H9 (cell line): ENCODE data around the gene COPG1. TPM values are rescaled to one million over a fixed set of nuclear protein-coding genes. Genes with fewer than 3 reads are reported as not detected.

Source experiments
- DNase-seq: peaks from one replicate; pipeline ENCODE4 v3.0.0-alpha.2; 2017
- H2AFZ ChIP-seq: one replicate; pipeline ENCODE4 v1.6.1; 2013; ENCODE audit warnings: mild to moderate bottlenecking, low read length, control low read depth, moderate library complexity
- H2AK5ac ChIP-seq: 2 replicates; pipeline ENCODE4 v1.6.1; 2013; ENCODE audit warnings: low read length, control low read depth, mixed read lengths; ENCODE audit not compliant: insufficient read length
- H2BK120ac ChIP-seq: one replicate; pipeline ENCODE4 v1.6.1; 2013; ENCODE audit warnings: low read depth, mild to moderate bottlenecking, low read length, control low read depth, inconsistent platforms; ENCODE audit not compliant: poor library complexity, severe bottlenecking
- H2BK12ac ChIP-seq: 2 replicates; pipeline ENCODE4 v1.6.1; 2013; ENCODE audit warnings: low read length, control low read depth, mixed read lengths, low read depth; ENCODE audit not compliant: insufficient read length
- H2BK15ac ChIP-seq: 2 replicates; pipeline ENCODE4 v1.6.1; 2013; ENCODE audit warnings: low read depth, low read length, control low read depth
- H2BK20ac ChIP-seq: one replicate; pipeline ENCODE4 v1.6.1; 2013; ENCODE audit warnings: low read depth, mild to moderate bottlenecking, low read length, control low read depth, inconsistent platforms; ENCODE audit not compliant: poor library complexity, severe bottlenecking
- H2BK5ac ChIP-seq: 2 replicates; pipeline ENCODE4 v1.6.1; 2013; ENCODE audit warnings: low read length, control low read depth, mixed read lengths; ENCODE audit not compliant: insufficient read length
- H3K14ac ChIP-seq: 2 replicates; pipeline ENCODE4 v1.6.1; 2013; ENCODE audit warnings: low read length, control low read depth; ENCODE audit not compliant: insufficient read depth
- H3K18ac ChIP-seq: 2 replicates; pipeline ENCODE4 v1.6.1; 2013; ENCODE audit warnings: low read depth, mild to moderate bottlenecking, mixed read lengths, low read length, control low read depth; ENCODE audit not compliant: insufficient read length
- H3K23ac ChIP-seq: 2 replicates; pipeline ENCODE4 v1.6.1; 2013; ENCODE audit warnings: low read length, control low read depth, mixed read lengths, low read depth; ENCODE audit not compliant: insufficient read length
- H3K23me2 ChIP-seq: 2 replicates; pipeline ENCODE4 v1.6.1; 2013; ENCODE audit warnings: low read depth, mild to moderate bottlenecking, mixed read lengths, low read length, control low read depth; ENCODE audit not compliant: insufficient read length, poor library complexity, severe bottlenecking
- H3K27ac ChIP-seq: 2 replicates; pipeline ENCODE4 v1.5.1; 2013; ENCODE audit warnings: low read length, control low read depth, mixed read lengths, low read depth; ENCODE audit not compliant: insufficient read length
- H3K27me3 ChIP-seq: 2 replicates; pipeline ENCODE4 v1.6.1; 2013; ENCODE audit warnings: low read length, control low read depth, inconsistent platforms; ENCODE audit not compliant: insufficient read depth
- H3K4ac ChIP-seq: 2 replicates; pipeline ENCODE4 v1.6.1; 2013; ENCODE audit warnings: low read depth, mild to moderate bottlenecking, control low read depth, inconsistent platforms, low read length, moderate library complexity
- H3K4me1 ChIP-seq: 2 replicates; pipeline ENCODE4 v1.6.1; 2013; ENCODE audit warnings: low read length, control low read depth, inconsistent platforms; ENCODE audit not compliant: insufficient read depth
- H3K4me2 ChIP-seq: 2 replicates; pipeline ENCODE4 v1.6.1; 2013; ENCODE audit warnings: low read length, control low read depth, mixed read lengths; ENCODE audit not compliant: insufficient read length, insufficient read depth
- H3K56ac ChIP-seq: 2 replicates; pipeline ENCODE4 v1.6.1; 2013; ENCODE audit warnings: low read depth, mild to moderate bottlenecking, mixed read lengths, low read length, control low read depth; ENCODE audit not compliant: insufficient read length
- H3K79me1 ChIP-seq: 2 replicates; pipeline ENCODE4 v1.6.1; 2013; ENCODE audit warnings: low read depth, mild to moderate bottlenecking, moderate library complexity, low read length, control low read depth, inconsistent platforms; ENCODE audit not compliant: insufficient read depth, poor library complexity, severe bottlenecking
- H3K79me2 ChIP-seq: 2 replicates; pipeline ENCODE4 v1.6.1; 2013; ENCODE audit warnings: low read length, control low read depth, inconsistent platforms; ENCODE audit not compliant: insufficient read depth
- H3K9ac ChIP-seq: 2 replicates; pipeline ENCODE4 v1.6.1; 2013; ENCODE audit warnings: low read length, control low read depth, mixed read lengths; ENCODE audit not compliant: insufficient read length; ENCODE audit errors: extremely low read depth
- H3K9me3 ChIP-seq: one replicate; pipeline ENCODE4 v1.6.1; 2013; ENCODE audit warnings: low read depth, low read length, inconsistent platforms; ENCODE audit not compliant: control insufficient read depth
- H3T11ph ChIP-seq: one replicate; pipeline ENCODE4 v1.6.1; 2013; ENCODE audit warnings: mild to moderate bottlenecking, low read length, control low read depth, inconsistent platforms
- H4K20me1 ChIP-seq: one replicate; pipeline ENCODE4 v1.6.1; 2013; ENCODE audit not compliant: control insufficient read depth, insufficient read length, insufficient read depth
- H4K5ac ChIP-seq: 2 replicates; pipeline ENCODE4 v1.6.1; 2013; ENCODE audit warnings: low read depth, mild to moderate bottlenecking, mixed read lengths, low read length, control low read depth; ENCODE audit not compliant: insufficient read length
- H4K8ac ChIP-seq: replicated peaks from 2 replicates; pipeline ENCODE4 v1.6.1; 2013; ENCODE audit warnings: low read length, control low read depth, mixed read lengths, low read depth; ENCODE audit not compliant: insufficient read length
- H4K91ac ChIP-seq: 2 replicates; pipeline ENCODE4 v1.6.1; 2013; ENCODE audit warnings: low read depth, mild to moderate bottlenecking, moderate library complexity, mixed read lengths, low read length, control low read depth; ENCODE audit not compliant: insufficient read length
- H3K27ac Mint-ChIP-seq, 3 experiments: 2 replicates in 2 of 3; 3 replicates in 1 of 3; pipeline ENCODE4 v1.8.0; 2020 to 2021; ENCODE audit warnings: mixed read lengths in 3 of 3, mild to moderate bottlenecking in 1 of 3, moderate library complexity in 1 of 3
- H3K27me3 Mint-ChIP-seq: 2 replicates; pipeline ENCODE4 v1.8.0; 2021; ENCODE audit warnings: low read depth, mild to moderate bottlenecking, moderate library complexity, mixed read lengths
- H3K36me3 Mint-ChIP-seq, 3 experiments: 2 replicates in 2 of 3; 3 replicates in 1 of 3; pipeline ENCODE4 v1.8.0; 2020 to 2021; ENCODE audit warnings: low read depth in 3 of 3, mixed read lengths in 3 of 3; ENCODE audit not compliant: insufficient read depth in 1 of 3
- H3K4me1 Mint-ChIP-seq, 2 experiments: 2 replicates each; pipeline ENCODE4 v1.8.0; 2020; ENCODE audit warnings: mixed read lengths in 2 of 2
- H3K4me3 Mint-ChIP-seq, 2 experiments: 2 replicates in 1 of 2; 3 replicates in 1 of 2; pipeline ENCODE4 v1.8.0; 2020 to 2021; ENCODE audit warnings: mild to moderate bottlenecking in 2 of 2, mixed read lengths in 2 of 2, moderate library complexity in 1 of 2
- H3K9me3 Mint-ChIP-seq, 2 experiments: 2 replicates in 1 of 2; 3 replicates in 1 of 2; pipeline ENCODE4 v1.8.0; 2020; ENCODE audit warnings: mild to moderate bottlenecking in 2 of 2, mixed read lengths in 2 of 2, moderate library complexity in 1 of 2
- WGBS: extraction: QIAGEN DNeasy Blood & Tissue Kit; methylation state at CpG from one replicate; pipeline ENCODE4 v1.1.7; 2013; ENCODE audit warnings: missing lambda C conversion rate, low lambda C conversion rate, mixed read lengths; ENCODE audit not compliant: insufficient read length; ENCODE audit errors: extremely low coverage; 5-methylcytosine and 5-hydroxymethylcytosine counted together
- total RNA-seq: library from RNA; stranded (reverse); gene quantifications from 2 replicates; pipeline ENCODE4 v1.2.1, GENCODE V29; 2021
- TF ChIP-seq, protein P1 (sequence below): fragments of 200-600 bp; sonication (generic); conservative IDR thresholded peaks from 3 replicates; pipeline ENCODE4 v1.8.0; 2021; ENCODE audit warnings: antibody characterized with exemption, mild to moderate bottlenecking

Gene COPG1
- total RNA-seq, 1 experiment from 2014 or later = 147 TPM

DNA sequence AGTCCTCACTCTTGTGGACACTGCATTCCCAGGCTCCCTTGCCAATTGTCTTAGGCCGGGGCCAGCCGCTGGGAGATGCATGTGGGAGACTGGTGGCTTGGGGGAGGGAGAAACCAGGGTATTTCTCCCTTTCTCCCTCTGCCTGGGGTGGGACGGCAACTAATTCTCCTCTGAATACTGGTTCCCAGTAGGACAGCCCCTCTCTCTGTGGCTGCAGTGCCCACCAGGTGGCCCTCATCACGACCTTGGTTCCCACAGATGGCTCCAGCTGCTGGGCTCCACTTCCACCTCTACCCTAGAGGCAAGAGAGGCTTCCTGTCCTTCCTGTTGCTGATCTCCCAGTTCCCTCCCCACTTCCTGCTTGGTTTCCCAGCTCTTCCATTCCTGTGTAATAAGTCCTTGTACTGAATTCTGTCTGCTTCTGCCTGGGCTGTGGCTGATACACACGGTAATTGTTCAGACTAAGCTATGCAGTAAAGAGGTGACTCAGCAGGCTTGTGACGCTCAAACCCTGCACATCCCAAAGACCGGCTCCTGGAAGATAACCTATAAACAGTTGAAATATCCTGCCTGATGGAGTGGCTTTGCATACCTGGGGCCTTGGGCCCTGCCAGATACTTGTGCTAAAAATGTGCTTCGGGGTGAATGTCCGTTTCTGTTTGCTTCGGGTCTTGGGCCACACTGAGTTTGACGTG is 20.4 kb upstream of the COPG1 start:
- Histone ChIP-seq H2BK5ac (no peak overlapping the region), H2BK20ac (no peak overlapping the region), H3K9me3 (no peaks in the 10 kb centered on the region), H2BK12ac (peak overlapping the region; percentile 3), H3K79me2 (no peaks in the 10 kb centered on the region), H3T11ph (no peak overlapping the region), H4K91ac (no peak overlapping the region), H3K27ac (peak overlapping the region; percentile 73), H3K23me2 (no peaks in the 10 kb centered on the region), H2BK15ac (no peak overlapping the region), H4K20me1 (no peaks in the 10 kb centered on the region), H3K79me1 (no peaks in the 10 kb centered on the region), H3K4me1 (peaks cover 4% of the 10 kb centered on the region; the same call in 1 of the 2 replicates), H3K4me2 (peak overlapping the region; percentile 40), H2BK120ac (no peak overlapping the region), H3K14ac (peak overlapping the region; percentile 85), H3K9ac (no peak overlapping the region), H4K5ac (peak overlapping the region; percentile 31), H2AK5ac (no peak overlapping the region), H3K23ac (no peak overlapping the region), H3K27me3 (no peaks in the 10 kb centered on the region), H4K8ac (no peak overlapping the region), H3K4ac (no peak overlapping the region), H3K56ac (peak overlapping the region; percentile 20), H3K18ac (peak overlapping the region; percentile 79), H2AFZ (peak overlapping the region; percentile 49)
- Mint-ChIP-seq H3K4me3 (peak overlapping the region in 1 of 2 experiments; percentile 33; a peak in 3 of 5 replicates), H3K27me3 (peaks cover 3% of the 10 kb centered on the region), H3K36me3 (no peaks in the 10 kb centered on the region), H3K9me3 (no peaks in the 10 kb centered on the region), H3K27ac (peak overlapping the region; percentile 73 to 92 (median 90)), H3K4me1 (peaks cover 20 to 23% of the 10 kb centered on the region in 2 experiments)
- TF ChIP-seq, protein P1, sequence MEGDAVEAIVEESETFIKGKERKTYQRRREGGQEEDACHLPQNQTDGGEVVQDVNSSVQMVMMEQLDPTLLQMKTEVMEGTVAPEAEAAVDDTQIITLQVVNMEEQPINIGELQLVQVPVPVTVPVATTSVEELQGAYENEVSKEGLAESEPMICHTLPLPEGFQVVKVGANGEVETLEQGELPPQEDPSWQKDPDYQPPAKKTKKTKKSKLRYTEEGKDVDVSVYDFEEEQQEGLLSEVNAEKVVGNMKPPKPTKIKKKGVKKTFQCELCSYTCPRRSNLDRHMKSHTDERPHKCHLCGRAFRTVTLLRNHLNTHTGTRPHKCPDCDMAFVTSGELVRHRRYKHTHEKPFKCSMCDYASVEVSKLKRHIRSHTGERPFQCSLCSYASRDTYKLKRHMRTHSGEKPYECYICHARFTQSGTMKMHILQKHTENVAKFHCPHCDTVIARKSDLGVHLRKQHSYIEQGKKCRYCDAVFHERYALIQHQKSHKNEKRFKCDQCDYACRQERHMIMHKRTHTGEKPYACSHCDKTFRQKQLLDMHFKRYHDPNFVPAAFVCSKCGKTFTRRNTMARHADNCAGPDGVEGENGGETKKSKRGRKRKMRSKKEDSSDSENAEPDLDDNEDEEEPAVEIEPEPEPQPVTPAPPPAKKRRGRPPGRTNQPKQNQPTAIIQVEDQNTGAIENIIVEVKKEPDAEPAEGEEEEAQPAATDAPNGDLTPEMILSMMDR = peak; percentile 24; the same call in 2 of the 3 replicates
- no CpG with 5 or more reads among the region's 11 CpGs for WGBS
- peak; percentile 69 for DNase-seq
